ENCODE measurements around the gene PRRX1. TPM values are rescaled to one million over a fixed set of nuclear protein-coding genes. Genes with fewer than 3 reads are reported as not detected.

Gene PRRX1
- total RNA-seq, 4 donors from 2014 or later: 1.0 to 30.5 (median 2.2) TPM

DNA sequence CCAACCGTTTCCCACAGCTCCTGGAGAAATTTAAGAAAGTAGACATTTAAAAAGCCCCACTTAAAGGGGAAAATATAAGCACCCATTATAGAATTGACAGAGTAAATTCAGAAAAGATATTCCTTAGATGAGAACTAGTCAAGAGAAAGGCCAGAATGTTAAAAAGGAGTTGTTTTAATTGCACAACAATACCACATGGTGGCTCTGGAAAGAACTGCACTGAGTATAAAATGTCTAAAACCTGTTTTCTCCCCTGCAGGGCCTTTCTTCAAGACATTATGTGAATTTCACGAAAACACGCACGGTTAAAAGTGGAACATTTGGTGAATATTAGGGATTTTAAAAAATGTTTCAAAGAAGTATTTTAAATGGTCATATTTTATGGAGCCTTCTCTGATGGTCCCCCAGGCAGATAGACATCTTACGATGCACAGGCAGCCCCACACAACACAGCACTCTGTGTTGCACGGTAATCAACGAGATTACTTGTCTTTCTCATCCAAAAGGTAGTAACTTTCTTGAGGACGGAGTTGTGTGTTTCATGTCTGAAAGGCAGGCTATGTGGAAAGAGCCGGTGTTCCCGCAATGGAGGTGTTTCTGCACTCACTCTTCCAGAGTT is 101.9 kb downstream of the PRRX1 start:
- Histone ChIP-seq H3K4me1 (no peaks in the 10 kb centered on the region), H3K27me3 (no peaks in the 10 kb centered on the region), H3K27ac (no peak overlapping the region), H3K9me3 (no peaks in the 10 kb centered on the region), H3K4me3 (no peak overlapping the region), H3K36me3 (no peaks in the 10 kb centered on the region)
- TF ChIP-seq, protein P1, sequence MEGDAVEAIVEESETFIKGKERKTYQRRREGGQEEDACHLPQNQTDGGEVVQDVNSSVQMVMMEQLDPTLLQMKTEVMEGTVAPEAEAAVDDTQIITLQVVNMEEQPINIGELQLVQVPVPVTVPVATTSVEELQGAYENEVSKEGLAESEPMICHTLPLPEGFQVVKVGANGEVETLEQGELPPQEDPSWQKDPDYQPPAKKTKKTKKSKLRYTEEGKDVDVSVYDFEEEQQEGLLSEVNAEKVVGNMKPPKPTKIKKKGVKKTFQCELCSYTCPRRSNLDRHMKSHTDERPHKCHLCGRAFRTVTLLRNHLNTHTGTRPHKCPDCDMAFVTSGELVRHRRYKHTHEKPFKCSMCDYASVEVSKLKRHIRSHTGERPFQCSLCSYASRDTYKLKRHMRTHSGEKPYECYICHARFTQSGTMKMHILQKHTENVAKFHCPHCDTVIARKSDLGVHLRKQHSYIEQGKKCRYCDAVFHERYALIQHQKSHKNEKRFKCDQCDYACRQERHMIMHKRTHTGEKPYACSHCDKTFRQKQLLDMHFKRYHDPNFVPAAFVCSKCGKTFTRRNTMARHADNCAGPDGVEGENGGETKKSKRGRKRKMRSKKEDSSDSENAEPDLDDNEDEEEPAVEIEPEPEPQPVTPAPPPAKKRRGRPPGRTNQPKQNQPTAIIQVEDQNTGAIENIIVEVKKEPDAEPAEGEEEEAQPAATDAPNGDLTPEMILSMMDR (IDR thresholded peaks at IDR 0.05): peak in 3 of 6 experiments; percentile 24 to 27 (median 27)
- TF ChIP-seq POLR2A (IDR thresholded peaks at IDR 0.05): no peak
- DNase-seq: no peak

DNA sequence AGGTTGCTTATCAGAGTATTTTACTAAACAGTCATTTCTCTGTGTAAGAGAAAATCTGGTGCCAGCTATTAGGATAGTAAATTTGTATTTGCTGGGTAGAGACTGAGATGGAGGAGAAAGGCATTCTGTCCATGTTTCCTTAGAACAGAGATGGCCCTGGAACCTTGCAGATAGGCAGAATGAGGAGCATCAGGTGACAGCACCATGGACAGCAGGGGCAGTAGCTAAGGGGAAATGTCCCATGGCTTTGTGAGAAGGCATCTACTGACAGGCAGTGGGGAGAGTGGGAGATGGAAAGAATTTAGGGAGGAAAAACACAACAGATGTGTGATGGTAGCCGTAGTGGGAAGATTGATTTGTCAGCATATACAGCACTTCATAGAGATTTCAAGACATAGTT is 105.0 kb downstream of the PRRX1 start:
- H3K36me3 ChIP-seq: no peaks in the 10 kb centered on the region
- H3K4me1 ChIP-seq: no peaks in the 10 kb centered on the region
- H3K9me3 ChIP-seq: no peaks in the 10 kb centered on the region
- H3K27ac ChIP-seq: no peak overlapping the region
- no peaks in the 10 kb centered on the region for H3K27me3 ChIP-seq
- no peak for DNase-seq
- no peak overlapping the region for H3K4me3 ChIP-seq
- no peak for TF ChIP-seq POLR2A (IDR thresholded peaks at IDR 0.05)

DNA sequence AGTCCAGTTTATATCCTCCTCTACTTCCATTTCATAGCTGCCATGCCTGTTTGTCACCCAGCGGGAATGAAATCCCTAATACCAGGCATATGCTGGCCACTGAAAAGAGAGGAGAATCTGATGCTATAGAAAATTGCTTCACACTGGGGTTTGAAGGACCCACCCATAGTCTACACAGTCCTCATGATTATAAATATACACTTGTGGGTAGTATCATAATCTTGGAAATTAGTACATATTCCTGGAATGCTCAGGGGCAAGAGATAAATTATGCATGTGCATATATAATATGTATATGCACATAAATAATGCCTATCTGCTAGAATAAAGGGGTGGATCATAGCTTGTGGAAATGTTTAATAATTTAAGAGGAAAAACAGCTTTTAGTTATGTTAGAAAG is 105.8 kb downstream of the PRRX1 start:
- Histone ChIP-seq H3K4me1 (no peaks in the 10 kb centered on the region), H3K9me3 (no peaks in the 10 kb centered on the region), H3K4me3 (no peak overlapping the region), H3K27me3 (no peaks in the 10 kb centered on the region), H3K27ac (no peak overlapping the region), H3K36me3 (no peaks in the 10 kb centered on the region)
- TF ChIP-seq POLR2A (IDR thresholded peaks at IDR 0.05): no peak
- TF ChIP-seq, protein P1 (IDR thresholded peaks at IDR 0.05): no peak
- DNase-seq: no peak

- no peaks in the 10 kb centered on the region for H3K9me3 ChIP-seq
- no peak for TF ChIP-seq POLR2A (IDR thresholded peaks at IDR 0.05)
- TF ChIP-seq, protein P1 (IDR thresholded peaks at IDR 0.05): no peak
- no peak overlapping the region for H3K4me3 ChIP-seq
- no peaks in the 10 kb centered on the region for H3K36me3 ChIP-seq
- no peaks in the 10 kb centered on the region for H3K4me1 ChIP-seq
- no peak for DNase-seq
- H3K27ac ChIP-seq: no peak overlapping the region
- H3K27me3 ChIP-seq: no peaks in the 10 kb centered on the region
Observed at GRCh38 chr1:170770254-170770653, 106.3 kb downstream of the PRRX1 start.

GRCh38 chr1:170776252-170776651 is 112.3 kb downstream of the PRRX1 start:
- Histone ChIP-seq H3K9me3 (no peaks in the 10 kb centered on the region), H3K27me3 (no peaks in the 10 kb centered on the region), H3K4me3 (no peak overlapping the region), H3K36me3 (no peaks in the 10 kb centered on the region), H3K27ac (no peak overlapping the region), H3K4me1 (no peaks in the 10 kb centered on the region)
- no peak for DNase-seq
- TF ChIP-seq, protein P1 (IDR thresholded peaks at IDR 0.05): no peak
- no peak for TF ChIP-seq POLR2A (IDR thresholded peaks at IDR 0.05)

DNA sequence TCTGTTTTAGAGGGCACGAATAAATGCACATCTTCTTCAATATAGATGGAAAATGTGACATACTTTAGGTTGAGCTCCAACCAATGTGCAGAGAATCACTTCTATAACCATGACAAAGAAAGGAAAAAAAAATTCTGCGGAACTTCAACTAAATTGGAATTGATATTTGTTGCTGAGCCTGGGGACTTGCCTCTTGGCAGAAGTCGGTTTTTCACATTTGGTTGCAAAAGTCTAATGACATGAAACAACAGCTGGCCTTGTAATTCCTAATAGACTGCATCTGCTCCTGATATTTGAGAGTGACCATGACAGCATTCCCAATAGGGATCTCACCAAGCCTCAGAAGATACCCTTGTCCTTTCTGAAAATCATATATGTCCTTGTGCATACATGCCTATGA is 112.8 kb downstream of the PRRX1 start:
- Histone ChIP-seq H3K4me1 (no peaks in the 10 kb centered on the region), H3K27ac (no peak overlapping the region), H3K27me3 (no peaks in the 10 kb centered on the region), H3K4me3 (no peak overlapping the region), H3K36me3 (no peaks in the 10 kb centered on the region), H3K9me3 (no peaks in the 10 kb centered on the region)
- TF ChIP-seq, protein P1 (IDR thresholded peaks at IDR 0.05): no peak
- no peak for TF ChIP-seq POLR2A (IDR thresholded peaks at IDR 0.05)
- DNase-seq: no peak

Other genes starting within 250 kb of the PRRX1 start
- 10 to 100 TPM; 19.7 to 52.8 (median 28.7) TPM for gene GORAB, start 132.0 kb upstream of the PRRX1 start, total RNA-seq

Data from Peyer's patch (tissue), 4 donors.